CD4-positive, alpha-beta T cell treated with Interleukin-12 subunit alpha and Interleukin-12 subunit beta, for 1 hour (primary cell): ENCODE results near the gene UNC93A.
"Not testable (repeated sequence)": the region's sequence is repeated elsewhere in the genome, so short reads cannot be mapped to it uniquely, and the experiment has no call there.

Source experiments
- DNase-seq: peaks from one replicate; pipeline ENCODE4 v3.0.0-alpha.2; 2020

The UNC93A gene

GRCh38 chr6:167290786-167291622, at the start of gene UNC93A:
Gene UNC93A, plus strand, starts transcription at chr6:167291315. Its CDS starts 175 bp downstream, at chr6:167291490.
- DNase-seq = no peak

- DNase-seq = not testable (repeated sequence)
Observed at GRCh38 chr6:167241321-167242134, 49.6 kb upstream of the UNC93A start.

GRCh38 chr6:167242135-167242506, 49.0 kb upstream of the UNC93A start:
- DNase-seq = not testable (repeated sequence)

- DNase-seq = not testable (repeated sequence)
Observed at GRCh38 chr6:167242511-167243051, 48.5 kb upstream of the UNC93A start.

GRCh38 chr6:167244064-167244960, 46.8 kb upstream of the UNC93A start:
- DNase-seq = no peak

GRCh38 chr6:167244991-167245390, 46.1 kb upstream of the UNC93A start:
- DNase-seq = no peak

- no peak for DNase-seq
Observed at GRCh38 chr6:167245591-167245990, 45.5 kb upstream of the UNC93A start.

GRCh38 chr6:167247814-167248595, 43.1 kb upstream of the UNC93A start:
- DNase-seq = no peak

GRCh38 chr6:167248878-167249455, 42.1 kb upstream of the UNC93A start:
- DNase-seq = not testable (repeated sequence)

GRCh38 chr6:167252271-167252670, 38.8 kb upstream of the UNC93A start:
- no peak for DNase-seq

- DNase-seq = no peak
Observed at GRCh38 chr6:167255918-167256553, 35.1 kb upstream of the UNC93A start.

- DNase-seq = no peak
Observed at GRCh38 chr6:167258646-167259045, 32.5 kb upstream of the UNC93A start.

- not testable (repeated sequence) for DNase-seq
Observed at GRCh38 chr6:167266057-167266829, 24.9 kb upstream of the UNC93A start.

- DNase-seq = no peak
Observed at GRCh38 chr6:167266830-167267555, 24.1 kb upstream of the UNC93A start.

- DNase-seq = not testable (repeated sequence)
Observed at GRCh38 chr6:167267556-167267898, 23.6 kb upstream of the UNC93A start.

- no peak for DNase-seq
Observed at GRCh38 chr6:167267921-167268401, 23.2 kb upstream of the UNC93A start.

- no peak for DNase-seq
Observed at GRCh38 chr6:167268683-167269280, 22.3 kb upstream of the UNC93A start.

GRCh38 chr6:167270499-167271311, 20.4 kb upstream of the UNC93A start:
- no peak for DNase-seq
